SU-DHL-6 (cell line): ENCODE measurements around the gene DNMT3A.

ENCODE experiments used
- H2AFZ ChIP-seq: fragments of 200-600 bp; sonication (generic); 2 replicates; pipeline ENCODE4 v1.6.1; 2014; ENCODE audit warnings: low read depth, mild to moderate bottlenecking, moderate library complexity, mixed read lengths, antibody characterized with exemption, low read length; ENCODE audit not compliant: severe bottlenecking
- H3F3A ChIP-seq: fragments of 200-600 bp; shearing (Covaris generic); 2 replicates; pipeline ENCODE4 v1.6.0; 2016; ENCODE audit warnings: antibody characterized with exemption, mild to moderate bottlenecking; ENCODE audit not compliant: insufficient read depth
- H3K27ac ChIP-seq: fragments of 200-600 bp; sonication (generic); 2 replicates; pipeline ENCODE4 v1.5.1; 2016; ENCODE audit warnings: low read depth, mild to moderate bottlenecking, low read length, moderate library complexity, mixed read lengths
- H3K27me3 ChIP-seq: fragments of 200-600 bp; sonication (generic), shearing (Covaris generic); 2 replicates; pipeline ENCODE4 v1.6.0; 2014; ENCODE audit warnings: mild to moderate bottlenecking, low read length
- H3K36me3 ChIP-seq: fragments of 200-600 bp; sonication (generic); 2 replicates; pipeline ENCODE4 v1.6.1; 2014; ENCODE audit warnings: mild to moderate bottlenecking, low read length, mixed read lengths
- H3K4me2 ChIP-seq: fragments of 300-600, 200-600 bp; shearing (Covaris generic), sonication (generic); 2 replicates; pipeline ENCODE4 v1.6.0; 2014; ENCODE audit warnings: low read length, low read depth, mild to moderate bottlenecking; ENCODE audit not compliant: poor library complexity, severe bottlenecking
- H3K4me3 ChIP-seq: fragments of 200-600 bp; sonication (generic); 2 replicates; pipeline ENCODE4 v1.5.1; 2014; ENCODE audit warnings: antibody characterized with exemption, low read length, mild to moderate bottlenecking, mixed read lengths; ENCODE audit not compliant: insufficient read depth, poor library complexity, severe bottlenecking
- H3K79me2 ChIP-seq: fragments of 200-600 bp; sonication (generic); 2 replicates; pipeline ENCODE4 v1.6.1; 2014; ENCODE audit warnings: mild to moderate bottlenecking, low read length, moderate library complexity; ENCODE audit not compliant: insufficient read depth
- H3K9ac ChIP-seq: fragments of 200-600 bp; sonication (generic); 2 replicates; pipeline ENCODE4 v1.7.0; 2014; ENCODE audit warnings: mild to moderate bottlenecking, low read length
- H3K9me2 ChIP-seq: fragments of 200-600 bp; sonication (generic); replicated peaks from 2 replicates; pipeline ENCODE4 v1.6.1; 2014; ENCODE audit warnings: low read length; ENCODE audit not compliant: insufficient read depth
- H3K9me3 ChIP-seq: fragments of 200-600 bp; sonication (generic); 2 replicates; pipeline ENCODE4 v1.6.1; 2014; ENCODE audit warnings: low read length, mixed read lengths; ENCODE audit not compliant: insufficient read depth
- H4K20me1 ChIP-seq: fragments of 200-600 bp; sonication (generic); 2 replicates; pipeline ENCODE4 v1.6.1; 2014; ENCODE audit warnings: low read depth, mild to moderate bottlenecking, antibody characterized with exemption, low read length, moderate library complexity, mixed read lengths
- EZH2phosphoT487 ChIP-seq: fragments of 200-600 bp; sonication (generic), shearing (Covaris generic); conservative IDR thresholded peaks from 2 replicates; pipeline ENCODE4 v1.6.1; 2018; ENCODE audit warnings: mild to moderate bottlenecking, antibody characterized with exemption, low read length, moderate library complexity, mixed read lengths
- TF ChIP-seq, protein P1 (sequence below): fragments of 200-600 bp; sonication (generic); IDR thresholded peaks from one replicate; pipeline ENCODE4 v1.5.1; 2017; ENCODE audit warnings: antibody characterized with exemption, mild to moderate bottlenecking, low read length, moderate library complexity; ENCODE audit not compliant: insufficient read depth, poor library complexity, severe bottlenecking

Gene DNMT3A

DNA sequence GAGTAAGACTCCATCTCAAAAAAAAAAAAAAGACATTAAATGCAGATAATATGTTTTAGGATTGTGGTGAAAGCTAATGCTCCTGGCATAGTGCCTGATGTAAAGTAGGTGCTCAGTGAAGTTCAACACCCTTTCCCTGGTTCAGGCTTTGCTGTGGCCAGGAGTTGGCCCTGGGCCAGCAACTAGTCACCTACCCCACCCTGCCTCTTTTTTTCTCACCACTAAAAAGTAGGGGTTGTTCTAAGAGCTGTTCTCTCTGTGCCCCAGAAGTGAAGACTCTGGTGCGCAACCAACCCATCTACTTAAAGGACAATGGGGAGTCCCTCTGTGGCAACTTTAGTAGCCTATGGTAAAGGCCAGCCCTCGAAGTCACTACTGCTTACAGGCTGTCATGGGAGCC lies 75.9 kb downstream of the DNMT3A start:
- Histone ChIP-seq H4K20me1 (no peaks in the 10 kb centered on the region), H2AFZ (no peak overlapping the region), H3K9me3 (no peaks in the 10 kb centered on the region), H3K27me3 (no peaks in the 10 kb centered on the region), H3K36me3 (no peaks in the 10 kb centered on the region), H3K9me2 (no peaks in the 10 kb centered on the region), H3K27ac (no peak overlapping the region), H3K79me2 (no peaks in the 10 kb centered on the region), H3K4me3 (no peak overlapping the region), H3K9ac (no peak overlapping the region), H3F3A (no peaks in the 10 kb centered on the region), H3K4me2 (no peak overlapping the region)
- no peak for TF ChIP-seq EZH2phosphoT487
- TF ChIP-seq, protein P1, sequence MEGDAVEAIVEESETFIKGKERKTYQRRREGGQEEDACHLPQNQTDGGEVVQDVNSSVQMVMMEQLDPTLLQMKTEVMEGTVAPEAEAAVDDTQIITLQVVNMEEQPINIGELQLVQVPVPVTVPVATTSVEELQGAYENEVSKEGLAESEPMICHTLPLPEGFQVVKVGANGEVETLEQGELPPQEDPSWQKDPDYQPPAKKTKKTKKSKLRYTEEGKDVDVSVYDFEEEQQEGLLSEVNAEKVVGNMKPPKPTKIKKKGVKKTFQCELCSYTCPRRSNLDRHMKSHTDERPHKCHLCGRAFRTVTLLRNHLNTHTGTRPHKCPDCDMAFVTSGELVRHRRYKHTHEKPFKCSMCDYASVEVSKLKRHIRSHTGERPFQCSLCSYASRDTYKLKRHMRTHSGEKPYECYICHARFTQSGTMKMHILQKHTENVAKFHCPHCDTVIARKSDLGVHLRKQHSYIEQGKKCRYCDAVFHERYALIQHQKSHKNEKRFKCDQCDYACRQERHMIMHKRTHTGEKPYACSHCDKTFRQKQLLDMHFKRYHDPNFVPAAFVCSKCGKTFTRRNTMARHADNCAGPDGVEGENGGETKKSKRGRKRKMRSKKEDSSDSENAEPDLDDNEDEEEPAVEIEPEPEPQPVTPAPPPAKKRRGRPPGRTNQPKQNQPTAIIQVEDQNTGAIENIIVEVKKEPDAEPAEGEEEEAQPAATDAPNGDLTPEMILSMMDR = no peak

DNA sequence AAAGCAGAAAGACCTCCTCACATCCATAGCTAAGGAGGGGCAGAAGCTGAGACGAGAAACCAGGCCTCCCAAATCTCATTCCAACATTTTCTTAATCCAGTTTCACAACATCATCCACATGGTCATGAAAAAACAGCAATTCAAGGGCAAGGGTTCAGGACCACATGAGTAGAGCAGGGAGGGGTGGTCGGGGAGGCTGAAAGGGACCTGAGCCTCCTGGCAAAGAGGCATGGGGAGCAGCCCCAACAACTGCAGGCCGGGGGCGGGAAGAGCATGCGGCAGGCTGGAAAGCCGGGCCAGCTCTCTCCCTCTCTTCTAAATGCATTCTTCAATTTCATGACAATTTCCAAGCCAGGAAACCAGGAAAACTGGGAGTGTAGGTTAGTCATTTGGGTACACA lies 76.7 kb downstream of the DNMT3A start:
- Histone ChIP-seq H3K79me2 (no peaks in the 10 kb centered on the region), H2AFZ (no peak overlapping the region), H3K9ac (no peak overlapping the region), H3K27me3 (no peaks in the 10 kb centered on the region), H3K36me3 (no peaks in the 10 kb centered on the region), H4K20me1 (no peaks in the 10 kb centered on the region), H3K4me2 (no peak overlapping the region), H3K4me3 (no peak overlapping the region), H3F3A (no peaks in the 10 kb centered on the region), H3K9me3 (no peaks in the 10 kb centered on the region), H3K9me2 (no peaks in the 10 kb centered on the region), H3K27ac (no peak overlapping the region)
- TF ChIP-seq, protein P1 = no peak
- no peak for TF ChIP-seq EZH2phosphoT487

DNA sequence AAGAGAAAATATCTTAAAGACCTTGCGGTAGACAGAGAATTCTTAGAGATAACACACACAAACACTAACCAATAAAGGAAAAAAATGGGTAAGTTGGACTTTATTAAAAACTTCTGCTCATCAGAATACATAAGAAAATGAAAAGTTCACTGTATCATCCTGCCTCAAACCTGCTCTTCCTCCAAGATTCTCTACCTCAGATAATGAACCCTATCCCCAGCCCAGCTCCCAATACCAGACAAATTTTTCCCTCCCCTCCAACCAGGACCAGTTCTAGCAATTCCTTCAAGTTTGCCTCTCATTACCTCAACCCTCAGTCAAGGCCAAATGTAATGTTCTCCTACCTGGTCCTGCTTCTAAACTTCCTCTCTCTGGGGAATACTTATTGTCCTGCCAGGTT lies 79.4 kb downstream of the DNMT3A start:
- no peak overlapping the region for H3K4me3 ChIP-seq
- H4K20me1 ChIP-seq = no peaks in the 10 kb centered on the region
- no peaks in the 10 kb centered on the region for H3F3A ChIP-seq
- H2AFZ ChIP-seq = no peak overlapping the region
- no peak overlapping the region for H3K9ac ChIP-seq
- no peak overlapping the region for H3K4me2 ChIP-seq
- H3K27me3 ChIP-seq = no peaks in the 10 kb centered on the region
- no peaks in the 10 kb centered on the region for H3K36me3 ChIP-seq
- H3K79me2 ChIP-seq = no peaks in the 10 kb centered on the region
- no peaks in the 10 kb centered on the region for H3K9me2 ChIP-seq
- H3K27ac ChIP-seq = no peak overlapping the region
- no peaks in the 10 kb centered on the region for H3K9me3 ChIP-seq
- TF ChIP-seq, protein P1 = no peak
- no peak for TF ChIP-seq EZH2phosphoT487

DNA sequence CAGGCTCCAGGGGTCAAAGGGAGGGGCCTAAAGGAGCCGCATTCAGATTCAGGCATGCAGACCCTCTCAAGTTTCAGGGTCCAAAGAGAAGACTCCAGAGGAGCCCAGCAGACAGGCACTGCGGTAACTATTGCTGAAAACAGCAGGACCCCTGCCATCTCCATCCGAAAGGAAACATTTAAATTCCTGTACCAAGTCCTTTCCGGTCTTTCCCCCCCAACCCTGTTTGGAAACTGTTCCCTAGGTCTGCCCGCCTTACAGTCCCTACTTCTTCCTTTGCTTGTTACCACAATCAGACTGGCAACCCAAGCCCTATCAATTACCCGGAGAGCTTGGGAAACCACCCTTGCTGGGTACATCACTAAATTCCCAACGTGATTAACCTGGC lies 82.0 kb downstream of the DNMT3A start:
- no peak overlapping the region for H2AFZ ChIP-seq
- no peaks in the 10 kb centered on the region for H3F3A ChIP-seq
- H3K4me2 ChIP-seq = no peak overlapping the region
- no peaks in the 10 kb centered on the region for H3K36me3 ChIP-seq
- no peaks in the 10 kb centered on the region for H4K20me1 ChIP-seq
- TF ChIP-seq, protein P1 = no peak
- TF ChIP-seq EZH2phosphoT487 = no peak
- no peaks in the 10 kb centered on the region for H3K79me2 ChIP-seq
- no peak overlapping the region for H3K9ac ChIP-seq
- H3K27ac ChIP-seq = no peak overlapping the region
- H3K27me3 ChIP-seq = no peaks in the 10 kb centered on the region
- no peak overlapping the region for H3K4me3 ChIP-seq
- H3K9me2 ChIP-seq = no peaks in the 10 kb centered on the region
- H3K9me3 ChIP-seq = no peaks in the 10 kb centered on the region
